ENCODE results near the gene LPAR2.

- TF ChIP-seq CTCF (IDR thresholded peaks at IDR 0.05) (no peak), POLR2A (IDR thresholded peaks at IDR 0.05) (no peak)
Observed at GRCh38 chr19:19649580-19649995, 21.6 kb upstream of the LPAR2 start.
